ENCODE results near the gene ARHGAP31.

ARHGAP31 gene

GRCh38 chr3:119444590-119444989 lies 150.4 kb downstream of the ARHGAP31 start:
- Histone ChIP-seq H3K9me3 (no peaks in the 10 kb centered on the region), H3K27me3 (no peaks in the 10 kb centered on the region), H3K4me1 (no peaks in the 10 kb centered on the region), H3K4me3 (no peak overlapping the region), H3K36me3 (peaks cover 73 to 87% (median 76%) of the 10 kb centered on the region in 3 donors), H3K27ac (no peak overlapping the region)
- intact Hi-C loops (cut with DNase I; ENCODE audit: low total_unique reads): no loop called here
- TF ChIP-seq CTCF (IDR thresholded peaks at IDR 0.05): no peak
- DNase-seq: no peak

- no peaks in the 10 kb centered on the region for H3K27me3 ChIP-seq
- peaks cover 0 to 7% (median 0%) of the 10 kb centered on the region in 4 donors for H3K4me1 ChIP-seq
- no peak for DNase-seq
- intact Hi-C loops (cut with DNase I; ENCODE audit: low total_unique reads): no loop called here
- H3K27ac ChIP-seq: no peak overlapping the region
- no peak for TF ChIP-seq CTCF (IDR thresholded peaks at IDR 0.05)
- no peak overlapping the region for H3K4me3 ChIP-seq
- peaks cover 70 to 98% (median 77%) of the 10 kb centered on the region in 3 donors for H3K36me3 ChIP-seq
- no peaks in the 10 kb centered on the region for H3K9me3 ChIP-seq
Observed at GRCh38 chr3:119453822-119454221, 159.6 kb downstream of the ARHGAP31 start.

GRCh38 chr3:119456469-119456868 lies 162.3 kb downstream of the ARHGAP31 start:
- no peak for DNase-seq
- intact Hi-C loops (cut with DNase I; ENCODE audit: low total_unique reads): no loop called here
- peaks cover 50 to 97% (median 75%) of the 10 kb centered on the region in 3 donors for H3K36me3 ChIP-seq
- peaks cover 0 to 25% (median 15%) of the 10 kb centered on the region in 4 donors for H3K4me1 ChIP-seq
- H3K9me3 ChIP-seq: no peaks in the 10 kb centered on the region
- TF ChIP-seq CTCF (IDR thresholded peaks at IDR 0.05): no peak
- H3K27me3 ChIP-seq: no peaks in the 10 kb centered on the region
- H3K4me3 ChIP-seq: no peak overlapping the region
- no peak overlapping the region for H3K27ac ChIP-seq

GRCh38 chr3:119457246-119457645 lies 163.1 kb downstream of the ARHGAP31 start:
- Histone ChIP-seq H3K4me3 (no peak overlapping the region), H3K27ac (no peak overlapping the region), H3K36me3 (peaks cover 43 to 89% (median 70%) of the 10 kb centered on the region in 3 donors), H3K27me3 (no peaks in the 10 kb centered on the region), H3K9me3 (no peaks in the 10 kb centered on the region), H3K4me1 (peaks cover 0 to 32% (median 22%) of the 10 kb centered on the region in 4 donors)
- DNase-seq: peak in 1 of 2 donors; percentile 25
- intact Hi-C loops (cut with DNase I; ENCODE audit: low total_unique reads): no loop called here
- no peak for TF ChIP-seq CTCF (IDR thresholded peaks at IDR 0.05)

- H3K9me3 ChIP-seq: no peaks in the 10 kb centered on the region
- H3K27me3 ChIP-seq: no peaks in the 10 kb centered on the region
- peak within 1 kb of the TSS; percentile 68 to 76 for H3K4me3 ChIP-seq
- peak within 1 kb of the TSS; percentile 80 to 83 for H3K27ac ChIP-seq
- peak in 1 of 2 experiments; percentile 16 for TF ChIP-seq CTCF (IDR thresholded peaks at IDR 0.05)
- H3K4me1 ChIP-seq: peaks cover 0 to 39% (median 35%) of the 10 kb centered on the region in 4 donors
- intact Hi-C loops (cut with DNase I; ENCODE audit: low total_unique reads): loop anchor here (5.0 to 10.0 kb wide), 3 partner anchors 139 to 214 kb away; partner anchors contain the start of genes ARHGAP31 and COX17
- peaks cover 10 to 27% (median 20%) of the 10 kb centered on the region in 3 donors for H3K36me3 ChIP-seq
- DNase-seq: peak; percentile 99 to 100
Observed at GRCh38 chr3:119463171-119464169, 169.3 kb downstream of the ARHGAP31 start, which contains the start of gene TMEM39A. TSS of gene TMEM39A (minus strand) at chr3:119463615. CDS start at chr3:119462074, 1,541 bp downstream.

All from tibial artery (tissue), 4 donors.